Endothelial cell of coronary artery (primary cell): ENCODE measurements around the gene ACSM5. TPM values are rescaled to one million over a fixed set of nuclear protein-coding genes. Genes with fewer than 3 reads are reported as not detected.

ENCODE experiments used
- total RNA-seq: library from RNA; depleted of rRNA; stranded (reverse); fragments of >200 nt; gene quantifications from 2 replicates; pipeline ENCODE4 v1.2.3, GENCODE V29; 2014

ACSM5 gene, protein sequence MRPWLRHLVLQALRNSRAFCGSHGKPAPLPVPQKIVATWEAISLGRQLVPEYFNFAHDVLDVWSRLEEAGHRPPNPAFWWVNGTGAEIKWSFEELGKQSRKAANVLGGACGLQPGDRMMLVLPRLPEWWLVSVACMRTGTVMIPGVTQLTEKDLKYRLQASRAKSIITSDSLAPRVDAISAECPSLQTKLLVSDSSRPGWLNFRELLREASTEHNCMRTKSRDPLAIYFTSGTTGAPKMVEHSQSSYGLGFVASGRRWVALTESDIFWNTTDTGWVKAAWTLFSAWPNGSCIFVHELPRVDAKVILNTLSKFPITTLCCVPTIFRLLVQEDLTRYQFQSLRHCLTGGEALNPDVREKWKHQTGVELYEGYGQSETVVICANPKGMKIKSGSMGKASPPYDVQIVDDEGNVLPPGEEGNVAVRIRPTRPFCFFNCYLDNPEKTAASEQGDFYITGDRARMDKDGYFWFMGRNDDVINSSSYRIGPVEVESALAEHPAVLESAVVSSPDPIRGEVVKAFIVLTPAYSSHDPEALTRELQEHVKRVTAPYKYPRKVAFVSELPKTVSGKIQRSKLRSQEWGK
- not detected in 2 replicates for total RNA-seq

DNA sequence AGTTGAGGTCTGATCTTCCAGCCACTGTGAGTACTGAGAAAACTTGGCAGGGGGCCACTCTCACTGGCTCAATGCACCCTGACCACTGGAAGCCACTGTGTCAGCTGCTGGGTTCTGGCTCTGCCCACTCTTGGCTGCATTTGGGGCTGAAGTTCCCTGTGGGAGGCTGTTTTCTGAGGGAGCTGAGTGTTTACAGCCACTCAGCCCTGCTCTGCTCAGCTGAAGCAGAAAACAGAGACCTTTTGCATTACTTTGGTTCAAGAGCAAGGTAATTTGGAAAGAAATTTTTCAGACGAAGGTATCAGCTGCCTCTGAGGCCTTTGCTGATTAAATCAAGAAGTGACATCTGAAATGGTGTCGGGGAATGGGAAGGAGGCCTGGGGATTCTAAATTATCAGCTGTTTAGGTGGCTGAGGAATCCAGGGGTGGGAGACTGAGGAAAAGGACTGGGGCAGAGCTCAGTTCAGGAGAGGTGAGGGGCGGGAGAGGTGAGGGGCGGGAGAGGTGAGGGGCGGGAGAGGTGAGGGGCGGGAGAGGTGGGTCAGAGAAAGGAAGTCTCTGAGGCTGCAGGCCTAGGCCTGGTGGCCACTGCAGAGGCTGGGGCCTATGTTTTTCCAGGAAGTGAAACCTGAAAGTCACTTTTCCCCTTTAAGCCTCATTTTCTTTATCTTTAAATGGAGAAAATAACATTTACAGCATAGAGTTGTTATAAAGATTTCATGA lies at the start of gene ACSM5:
Gene ACSM5, plus strand, starts transcription at position 137 of the 723 bp plus-strand sequence. CDS start 1,951 bp downstream, outside the sequence.

DNA sequence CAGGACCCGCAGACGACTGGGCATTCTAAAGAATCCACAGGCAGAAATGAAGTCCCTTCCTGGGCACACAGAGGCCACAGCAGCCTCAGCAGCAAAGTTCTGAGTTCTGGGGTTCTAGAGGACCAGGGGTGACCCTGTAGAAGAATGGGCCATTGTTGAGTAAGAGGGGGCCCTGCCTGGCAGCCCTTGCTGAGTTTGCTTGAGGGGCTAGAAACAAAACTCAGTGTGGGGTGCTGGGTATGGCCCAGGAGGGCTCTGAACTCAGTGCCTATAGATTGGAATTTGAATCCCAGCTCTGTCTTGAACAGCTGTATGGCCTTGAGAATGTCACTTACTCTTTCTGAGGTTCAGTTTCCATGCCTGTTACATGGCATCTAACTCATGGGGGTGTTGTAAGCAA lies 4.7 kb upstream of the ACSM5 start, which contains the start of gene PDILT:
Gene PDILT, minus strand, starts transcription at position 101 of the 400 bp plus-strand sequence. CDS start 5,437 bp downstream, outside the sequence.

DNA sequence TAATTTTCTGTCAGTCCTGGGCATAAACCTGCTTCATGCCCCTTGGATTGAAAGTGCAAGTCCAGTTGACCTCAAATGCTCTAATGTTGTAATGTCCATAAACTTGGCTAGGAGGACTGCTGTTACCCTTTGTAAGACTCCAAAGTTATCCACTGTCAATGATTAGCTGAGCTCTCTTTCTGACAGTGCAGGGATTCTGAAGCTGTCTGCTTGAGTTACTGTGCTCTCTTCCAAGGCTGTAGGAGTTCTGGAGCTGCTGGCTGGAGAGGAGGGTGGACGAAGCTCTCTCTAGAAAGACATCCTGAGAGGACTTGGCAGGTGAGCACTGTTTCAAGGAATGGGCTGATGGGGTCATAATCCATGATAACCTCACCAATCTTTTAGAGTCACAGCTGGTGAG lies 42.0 kb downstream of the ACSM5 start, which contains the start of gene ACSM2A:
Gene ACSM2A, plus strand, starts transcription at position 158 of the 400 bp plus-strand sequence. CDS start 8,594 bp downstream, outside the sequence.

Other genes with a start within 250 kb of the ACSM5 start
- gene GP2, start 82.0 kb upstream of the ACSM5 start, total RNA-seq, result not detected in 2 replicates
- not detected in 2 replicates for gene UMOD, start 56.8 kb upstream of the ACSM5 start, total RNA-seq
- gene PDILT, start 4.8 kb upstream of the ACSM5 start, total RNA-seq, result not detected in 2 replicates
- gene ACSM2A, start 42.0 kb downstream of the ACSM5 start, total RNA-seq, result not detected in 2 replicates
- under 0.01 TPM in 1 of 2 replicates, not detected in the other for gene ACSM2B, start 166.8 kb downstream of the ACSM5 start, total RNA-seq